ENCODE results near the gene OR51I2. TPM values are rescaled to one million over a fixed set of nuclear protein-coding genes. Genes with fewer than 3 reads are reported as not detected.

OR51I2 gene
- total RNA-seq, 6 donors from 2014 or later, result not detected

GRCh38 chr11:5504403-5504921 lies 55.3 kb downstream of the OR51I2 start:
- TF ChIP-seq POLR2AphosphoS5 (IDR thresholded peaks at IDR 0.05) (no peak), POLR2A (IDR thresholded peaks at IDR 0.05) (no peak), CTCF (IDR thresholded peaks at IDR 0.05) (no peak), EP300 (IDR thresholded peaks at IDR 0.05) (no peak)
- Histone ChIP-seq H3K27me3 (no peaks in the 10 kb centered on the region), H3K4me3 (no peak overlapping the region), H3K27ac (no peak overlapping the region), H3K9me3 (no peaks in the 10 kb centered on the region), H3K4me1 (no peaks in the 10 kb centered on the region), H3K36me3 (no peaks in the 10 kb centered on the region)
- no peak for DNase-seq
- WGBS, 2 donors, result 81 to 91% methylated on average over 2 of the region's 2 CpGs
- ATAC-seq (ENCODE audit: low FRiP score in 2 of 2), result no peak

- DNase-seq (no peak), ATAC-seq (ENCODE audit: low FRiP score in 2 of 2) (no peak)
- TF ChIP-seq CTCF (IDR thresholded peaks at IDR 0.05), result no peak
- no peak for TF ChIP-seq POLR2A (IDR thresholded peaks at IDR 0.05)
- no peak for TF ChIP-seq EP300 (IDR thresholded peaks at IDR 0.05)
- no peak for TF ChIP-seq POLR2AphosphoS5 (IDR thresholded peaks at IDR 0.05)
- 87 to 94% methylated on average over 9 of the region's 9 CpGs for WGBS, 2 donors
- Histone ChIP-seq H3K9me3 (no peaks in the 10 kb centered on the region), H3K4me3 (no peak overlapping the region), H3K4me1 (no peaks in the 10 kb centered on the region), H3K27me3 (no peaks in the 10 kb centered on the region), H3K36me3 (no peaks in the 10 kb centered on the region), H3K27ac (no peak overlapping the region)
These were observed 56.4 kb downstream of the OR51I2 start for GRCh38 chr11:5505363-5506048.

Other genes with a start within 250 kb of the OR51I2 start
- not detected for gene OR51V1, start 248.6 kb upstream of the OR51I2 start, total RNA-seq
- gene HBB, start 222.3 kb upstream of the OR51I2 start, total RNA-seq, result 1,000 to 10,000 TPM in 2 of 6 donors, 100 to 1,000 TPM in 2, 10 to 100 TPM in 2; 26.2 to 1,949 (median 399) TPM
- gene HBD, start 214.8 kb upstream of the OR51I2 start, total RNA-seq, result 1 to 10 TPM in 1 of 6 donors, not detected in 5; 7.2 TPM
- gene HBG1, start 199.5 kb upstream of the OR51I2 start, total RNA-seq, result 1 to 10 TPM in 2 of 6 donors, not detected in 4; 2.9 to 4.6 TPM
- 10 to 100 TPM in 1 of 6 donors, 1 to 10 TPM in 1, not detected in 4; 10.0 to 15.8 TPM for gene HBG2, start 194.5 kb upstream of the OR51I2 start, total RNA-seq
- 1 to 10 TPM in 2 of 6 donors, not detected in 4; 2.5 to 3.0 TPM for gene HBE1, start 179.4 kb upstream of the OR51I2 start, total RNA-seq
- under 1 TPM in 1 of 6 donors, not detected in 5; 0.27 TPM for gene OR51B4, start 147.4 kb upstream of the OR51I2 start, total RNA-seq
- 1 to 10 TPM in 1 of 6 donors, not detected in 5; 1.2 TPM for gene OR51B2, start 125.0 kb upstream of the OR51I2 start, total RNA-seq
- 1 to 10 TPM in 1 of 6 donors, under 1 TPM in 2, not detected in 3; 0.26 to 2.0 (median 0.30) TPM for gene OR51B5, start 105.8 kb upstream of the OR51I2 start, total RNA-seq
- not detected for gene OR51B6, start 97.8 kb upstream of the OR51I2 start, total RNA-seq
- not detected for gene OR51M1, start 65.5 kb upstream of the OR51I2 start, total RNA-seq
- not detected for gene OR51Q1, start 27.2 kb upstream of the OR51I2 start, total RNA-seq
- under 1 TPM in 1 of 6 donors, not detected in 5; 0.76 TPM for gene OR51I1, start 7.8 kb upstream of the OR51I2 start, total RNA-seq
- gene OR52D1, start 39.4 kb downstream of the OR51I2 start, total RNA-seq, result not detected
- gene UBQLN3, start 60.6 kb downstream of the OR51I2 start, total RNA-seq, result 1 to 10 TPM in 2 of 6 donors, under 1 TPM in 4; 0.29 to 2.0 (median 0.72) TPM
- 1 to 10 TPM in 3 of 6 donors, under 1 TPM in 3; 0.26 to 5.2 (median 1.3) TPM for gene UBQLNL, start 67.4 kb downstream of the OR51I2 start, total RNA-seq
- gene OR52H1, start 99.2 kb downstream of the OR51I2 start, total RNA-seq, result under 1 TPM in 2 of 6 donors, not detected in 4; 0.24 to 0.55 TPM
- not detected for gene OR52B6, start 131.6 kb downstream of the OR51I2 start, total RNA-seq
- gene TRIM6, start 147.3 kb downstream of the OR51I2 start, total RNA-seq, result 1 to 10 TPM; 1.0 to 8.8 (median 2.1) TPM
- gene TRIM34, start 175.7 kb downstream of the OR51I2 start, total RNA-seq, result 10 to 100 TPM in 2 of 6 donors, 1 to 10 TPM in 4; 5.8 to 15.0 (median 8.4) TPM
- 10 to 100 TPM; 21.1 to 53.0 (median 35.9) TPM for gene TRIM5, start 235.8 kb downstream of the OR51I2 start, total RNA-seq
- 100 to 1,000 TPM in 4 of 6 donors, 10 to 100 TPM in 2; 82.2 to 262 (median 162) TPM for gene TRIM22, start 240.5 kb downstream of the OR51I2 start, total RNA-seq

Data from upper lobe of left lung (tissue), 6 donors.